B cell (primary cell): ENCODE measurements around the gene PNPLA6. TPM values are rescaled to one million over a fixed set of nuclear protein-coding genes. Genes with fewer than 3 reads are reported as not detected.
A peak's percentile ranks its signal among the peaks of the same experiment; 100 is the strongest.

ENCODE experiments used
- ATAC-seq: fragments of 200-7000 bp; cut with Tn5 transposase; one replicate; pipeline ENCODE4 v1.10.0; 2021; ENCODE audit warnings: low read depth, mild to moderate bottlenecking, moderate number of reproducible peaks, moderate library complexity
- CTCF ChIA-PET: fragments of 350-600 bp; sonication (Branson Sonifier 250); formaldehyde crosslinking; loops from one replicate; lab custom pipeline; 2021; ENCODE audit warnings: antibody characterized with exemption, inconsistent platforms; lab: Charles Lee
- POLR2A ChIA-PET: fragments of 350-600 bp; sonication (Branson Sonifier 250); formaldehyde crosslinking; loops from one replicate; lab custom pipeline; 2021; ENCODE audit warnings: antibody characterized with exemption; lab: Charles Lee
- DNase-seq: peaks from one replicate; pipeline ENCODE4 v3.0.0; 2013
- H2AFZ ChIP-seq: 2 replicates; pipeline ENCODE4 v1.6.1; 2012; ENCODE audit warnings: mild to moderate bottlenecking, low read depth, low read length; ENCODE audit not compliant: insufficient read depth, poor library complexity, severe bottlenecking
- H3K27ac ChIP-seq, 2 donors: 1 replicate in 1 of 2; 2 replicates in 1 of 2; pipeline ENCODE4 v1.5.1; 2012 to 2013; ENCODE audit warnings: low read length in 2 of 2, mild to moderate bottlenecking in 2 of 2, moderate library complexity in 1 of 2
- H3K27me3 ChIP-seq, 4 experiments: fragments of 200-600 bp in 1 of 4; sonication (generic) in 1 of 4; replicated peaks in 1 of 4; 1 replicate in 2 of 4; 2 replicates in 2 of 4; pipeline versions ENCODE4 v1.6.1 to v1.7.0; 2013 to 2016; ENCODE audit warnings: low read length in 3 of 4, mild to moderate bottlenecking in 2 of 4, mixed read lengths in 1 of 4, moderate library complexity in 1 of 4; ENCODE audit not compliant: insufficient read depth in 4 of 4, control insufficient read depth in 3 of 4; ENCODE audit errors: control extremely low read depth in 1 of 4
- H3K36me3 ChIP-seq, 2 experiments: replicated peaks in 1 of 2; 1 replicate in 1 of 2; 2 replicates in 1 of 2; pipeline versions ENCODE4 v1.6.1 to v1.7.1; 2013; ENCODE audit warnings: low read length in 1 of 2; ENCODE audit not compliant: insufficient read depth in 2 of 2, control insufficient read depth in 1 of 2; ENCODE audit errors: control extremely low read depth in 1 of 2, extremely low read depth in 1 of 2
- H3K4me1 ChIP-seq, 2 donors: fragments of 200-600 bp in 1 of 2; sonication (generic) in 1 of 2; 1 replicate in 1 of 2; 2 replicates in 1 of 2; pipeline versions ENCODE4 v1.5.1 to v1.6.1; 2013 to 2017; ENCODE audit warnings: low read length in 2 of 2; ENCODE audit not compliant: control insufficient read depth in 2 of 2, insufficient read depth in 2 of 2
- H3K4me2 ChIP-seq: replicated peaks from 2 replicates; pipeline ENCODE3; 2012; ENCODE audit warnings: mild to moderate bottlenecking, low read depth, low read length; ENCODE audit not compliant: poor library complexity, severe bottlenecking
- H3K4me3 ChIP-seq, 5 experiments: fragments of 200-600 bp in 1 of 5; sonication (generic) in 1 of 5; 1 replicate in 3 of 5; 2 replicates in 2 of 5; pipeline versions ENCODE4 v1.5.1 to v1.7.0; 2011 to 2016; ENCODE audit warnings: low read length in 4 of 5, mild to moderate bottlenecking in 4 of 5, low read depth in 2 of 5, control low read depth in 1 of 5, moderate library complexity in 1 of 5; ENCODE audit not compliant: insufficient read depth in 1 of 5; ENCODE audit errors: control extremely low read depth in 1 of 5, extremely low read depth in 1 of 5
- H3K79me2 ChIP-seq: fragments of 200-600 bp; sonication (generic); one replicate; pipeline ENCODE4 v1.6.0; 2016; ENCODE audit warnings: low read length; ENCODE audit not compliant: control insufficient read depth, insufficient read depth
- H3K9ac ChIP-seq: fragments of 200-600 bp; sonication (generic); 2 replicates; pipeline ENCODE4 v1.6.1; 2017; ENCODE audit warnings: mild to moderate bottlenecking, low read length, moderate library complexity
- H3K9me3 ChIP-seq, 3 donors: one replicate each; pipeline versions ENCODE4 v1.6.1 to v1.7.1; 2013; ENCODE audit warnings: low read length in 2 of 3; ENCODE audit not compliant: control insufficient read depth in 2 of 3, insufficient read depth in 1 of 3; ENCODE audit errors: control extremely low read depth in 1 of 3
- H4K20me1 ChIP-seq: 2 replicates; pipeline ENCODE4 v1.6.0; 2012; ENCODE audit warnings: mild to moderate bottlenecking, low read length; ENCODE audit not compliant: insufficient read depth, control insufficient read depth, poor library complexity, severe bottlenecking
- H3K27ac Mint-ChIP-seq: one replicate; pipeline ENCODE4 v1.8.0; 2021; ENCODE audit warnings: mixed read lengths
- H3K27me3 Mint-ChIP-seq: one replicate; pipeline ENCODE4 v1.8.0; 2021; ENCODE audit warnings: mixed read lengths
- H3K4me1 Mint-ChIP-seq: one replicate; pipeline ENCODE4 v1.8.0; 2021; ENCODE audit warnings: mixed read lengths
- H3K4me3 Mint-ChIP-seq: one replicate; pipeline ENCODE4 v1.8.0; 2021; ENCODE audit warnings: mixed read lengths
- H3K9me3 Mint-ChIP-seq: one replicate; pipeline ENCODE4 v1.8.0; 2022; ENCODE audit warnings: mixed read lengths; ENCODE audit not compliant: insufficient read depth
- EZH2 ChIP-seq: IDR thresholded peaks from 2 replicates; pipeline ENCODE4 v1.6.1; 2012; ENCODE audit warnings: borderline replicate concordance, low read depth, mild to moderate bottlenecking, moderate library complexity, low read length; ENCODE audit not compliant: insufficient read depth, poor library complexity, severe bottlenecking
- WGBS: methylation state at CpG from one replicate; pipeline ENCODE4 v1.1.5; 2013; ENCODE audit warnings: missing lambda C conversion rate; ENCODE audit not compliant: insufficient coverage; 5-methylcytosine and 5-hydroxymethylcytosine counted together
- intact Hi-C: fragments of 100-400 bp; cut with micrococcal nuclease; formaldehyde crosslinking; loops from one replicate; pipeline ENCODE4 v1.10.0; 2022
- polyA plus RNA-seq: library from polyadenylated mRNA; depleted of rRNA; stranded (reverse); fragments of >200 nt; gene quantifications from 2 replicates; pipeline ENCODE4 v1.2.3, GENCODE V29; 2012
- total RNA-seq, 2 donors: library from RNA; stranded (reverse); fragments of 120-200 nt in 1 of 2; gene quantifications; 1 replicate in 1 of 2; 2 replicates in 1 of 2; pipeline versions ENCODE4 v1.2.3 to v1.2.4, GENCODE V29; 2013 to 2022
- TF ChIP-seq, protein P1 (sequence below): fragments of 200-600 bp; IDR thresholded peaks from one replicate; pipeline ENCODE4 v1.8.0; 2022; ENCODE audit warnings: antibody characterized with exemption, mild to moderate bottlenecking

PNPLA6 gene
- total and polyA plus RNA-seq, 2 donors (not counting 1 experiment from before 2014, with no cell fraction given) = 102 to 149 TPM

DNA sequence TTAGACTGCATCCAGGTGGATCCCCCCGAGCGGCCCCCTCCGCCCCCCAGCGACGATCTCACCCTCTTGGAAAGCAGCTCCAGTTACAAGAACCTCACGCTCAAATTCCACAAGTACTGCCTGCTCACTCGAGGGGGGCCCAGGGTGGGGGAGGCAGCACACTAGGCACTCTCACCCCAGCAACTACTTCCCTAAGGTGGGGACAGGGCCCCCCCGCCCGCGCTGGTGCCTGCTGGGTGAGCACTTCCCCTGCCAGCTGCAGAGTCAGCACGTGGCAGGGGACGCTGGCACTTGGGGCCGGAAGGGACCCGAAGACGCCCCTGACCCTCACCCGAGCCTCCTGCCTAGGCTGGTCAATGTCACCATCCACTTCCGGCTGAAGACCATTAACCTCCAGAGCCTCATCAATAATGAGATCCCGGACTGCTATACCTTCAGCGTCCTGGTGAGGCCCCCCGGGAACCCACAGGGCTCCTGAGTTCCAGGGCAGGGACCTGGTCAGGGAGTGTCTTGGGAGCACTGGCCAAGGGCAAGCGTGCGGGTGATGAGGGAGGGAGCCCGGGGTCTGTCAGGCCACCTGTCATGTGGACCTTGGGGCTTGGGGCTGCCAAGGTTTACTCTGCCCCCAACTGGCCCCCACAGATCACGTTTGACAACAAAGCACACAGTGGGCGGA, 7.9 kb upstream of the PNPLA6 start:
- Histone ChIP-seq H3K4me3 (no peak overlapping the region), H3K4me1 (peaks cover 9 to 15% of the 10 kb centered on the region in 2 donors), H3K27ac (no peak overlapping the region), H3K79me2 (no peaks in the 10 kb centered on the region), H4K20me1 (no peaks in the 10 kb centered on the region), H3K9me3 (no peaks in the 10 kb centered on the region), H3K36me3 (peaks cover 0 to 7% of the 10 kb centered on the region in 2 experiments), H3K4me2 (peak overlapping the region; percentile 45), H3K27me3 (no peaks in the 10 kb centered on the region), H2AFZ (no peak overlapping the region), H3K9ac (no peak overlapping the region)
- TF ChIP-seq, protein P1, sequence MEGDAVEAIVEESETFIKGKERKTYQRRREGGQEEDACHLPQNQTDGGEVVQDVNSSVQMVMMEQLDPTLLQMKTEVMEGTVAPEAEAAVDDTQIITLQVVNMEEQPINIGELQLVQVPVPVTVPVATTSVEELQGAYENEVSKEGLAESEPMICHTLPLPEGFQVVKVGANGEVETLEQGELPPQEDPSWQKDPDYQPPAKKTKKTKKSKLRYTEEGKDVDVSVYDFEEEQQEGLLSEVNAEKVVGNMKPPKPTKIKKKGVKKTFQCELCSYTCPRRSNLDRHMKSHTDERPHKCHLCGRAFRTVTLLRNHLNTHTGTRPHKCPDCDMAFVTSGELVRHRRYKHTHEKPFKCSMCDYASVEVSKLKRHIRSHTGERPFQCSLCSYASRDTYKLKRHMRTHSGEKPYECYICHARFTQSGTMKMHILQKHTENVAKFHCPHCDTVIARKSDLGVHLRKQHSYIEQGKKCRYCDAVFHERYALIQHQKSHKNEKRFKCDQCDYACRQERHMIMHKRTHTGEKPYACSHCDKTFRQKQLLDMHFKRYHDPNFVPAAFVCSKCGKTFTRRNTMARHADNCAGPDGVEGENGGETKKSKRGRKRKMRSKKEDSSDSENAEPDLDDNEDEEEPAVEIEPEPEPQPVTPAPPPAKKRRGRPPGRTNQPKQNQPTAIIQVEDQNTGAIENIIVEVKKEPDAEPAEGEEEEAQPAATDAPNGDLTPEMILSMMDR = no peak
- no peak for TF ChIP-seq EZH2
- peaks cover 4% of the 10 kb centered on the region for H3K4me1 Mint-ChIP-seq
- H3K9me3 Mint-ChIP-seq = no peaks in the 10 kb centered on the region
- ATAC-seq (no peak), DNase-seq (no peak)
- no peak overlapping the region for H3K27ac Mint-ChIP-seq
- ChIA-PET POLR2A (interaction anchor here (0.6 kb wide), 1 partner anchor 37 kb away, joined by 4 read pairs; no protein-coding TSS in a partner anchor), CTCF (no interaction called here)
- WGBS = 56% methylated on average over 23 of the region's 25 CpGs
- no peak overlapping the region for H3K4me3 Mint-ChIP-seq
- H3K27me3 Mint-ChIP-seq = no peaks in the 10 kb centered on the region
- intact Hi-C loops = no loop called here

DNA sequence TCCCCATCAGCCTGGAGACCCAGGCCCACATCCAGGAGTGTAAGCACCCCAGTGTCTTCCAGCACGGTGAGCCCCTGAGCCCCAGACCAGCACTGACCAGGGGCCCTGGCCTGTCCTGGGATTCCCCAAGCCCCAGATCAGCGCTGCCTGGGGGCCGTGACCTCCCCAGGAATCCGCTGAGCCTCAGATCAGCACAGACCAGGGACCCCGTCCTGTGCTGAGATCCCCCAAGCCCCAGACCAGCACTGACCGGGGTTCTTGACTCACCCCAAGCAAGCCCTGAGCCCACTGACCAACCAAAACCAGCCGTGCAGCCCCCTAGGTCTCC, 7.4 kb upstream of the PNPLA6 start:
- no peak overlapping the region for H2AFZ ChIP-seq
- intact Hi-C loops = no loop called here
- no peak overlapping the region for H3K4me3 Mint-ChIP-seq
- no peaks in the 10 kb centered on the region for H3K27me3 ChIP-seq
- H3K4me1 ChIP-seq = peaks cover 5 to 12% of the 10 kb centered on the region in 2 donors
- TF ChIP-seq EZH2 = no peak
- TF ChIP-seq, protein P1 = no peak
- no peaks in the 10 kb centered on the region for H3K9me3 Mint-ChIP-seq
- ChIA-PET CTCF (no interaction called here), POLR2A (interaction anchor here (0.6 kb wide), 1 partner anchor 38 kb away, joined by 4 read pairs; no protein-coding TSS in a partner anchor)
- peaks cover 0 to 7% of the 10 kb centered on the region in 2 experiments for H3K36me3 ChIP-seq
- no peak for DNase-seq
- no peak overlapping the region for H3K27ac Mint-ChIP-seq
- 91% methylated on average over 7 of the region's 7 CpGs for WGBS
- no peaks in the 10 kb centered on the region for H3K79me2 ChIP-seq
- H3K27me3 Mint-ChIP-seq = no peaks in the 10 kb centered on the region
- H3K27ac ChIP-seq = no peak overlapping the region
- no peaks in the 10 kb centered on the region for H3K9me3 ChIP-seq
- no peak overlapping the region for H3K9ac ChIP-seq
- ATAC-seq = no peak
- H3K4me2 ChIP-seq = peak overlapping the region; percentile 45
- H4K20me1 ChIP-seq = no peaks in the 10 kb centered on the region
- no peak overlapping the region for H3K4me3 ChIP-seq
- peaks cover 6% of the 10 kb centered on the region for H3K4me1 Mint-ChIP-seq
